Ascending aorta (tissue), 2 donors: ENCODE measurements around the gene HECTD1. TPM values are rescaled to one million over a fixed set of nuclear protein-coding genes. Genes with fewer than 3 reads are reported as not detected.
"Not testable (repeated sequence)": the region's sequence is repeated elsewhere in the genome, so short reads cannot be mapped to it uniquely, and the experiment has no call there.

ENCODE experiments used
- DNase-seq, 2 donors: peaks; one replicate each; pipeline ENCODE4 v3.0.0-alpha.2; 2019; ENCODE audit warnings: low spot score in 2 of 2
- H3K27ac ChIP-seq, 2 donors: fragments of 200-600 bp; sonication (generic); one replicate each; pipeline ENCODE4 v1.5.1; 2016 to 2017; ENCODE audit warnings: mild to moderate bottlenecking in 1 of 2
- H3K27me3 ChIP-seq: fragments of 200-600 bp; sonication (generic); one replicate; pipeline ENCODE4 v1.5.1; 2017
- H3K36me3 ChIP-seq, 2 donors: fragments of 200-600 bp; sonication (generic); one replicate each; pipeline ENCODE4 v1.5.1; 2016
- H3K4me1 ChIP-seq, 2 donors: fragments of 200-600 bp; sonication (generic); one replicate each; pipeline ENCODE4 v1.5.1; 2016 to 2017; ENCODE audit warnings: mild to moderate bottlenecking in 1 of 2
- H3K4me3 ChIP-seq, 2 donors: fragments of 200-600 bp; sonication (generic); one replicate each; pipeline ENCODE4 v1.5.1; 2016 to 2017; ENCODE audit warnings: mild to moderate bottlenecking in 1 of 2
- H3K9me3 ChIP-seq, 2 donors: fragments of 200-600 bp; sonication (generic); one replicate each; pipeline ENCODE4 v1.5.1; 2016
- intact Hi-C: fragments of 100-400 bp; cut with DNase I; formaldehyde crosslinking; loops from one replicate; pipeline ENCODE4 v1.15.1; 2023
- total RNA-seq: library from RNA; depleted of rRNA; stranded (reverse); fragments of >200 nt; gene quantifications from one replicate; pipeline ENCODE4 v1.1.0, GENCODE V29; 2016
- TF ChIP-seq, protein P1 (sequence below), 3 experiments: fragments of 200-600 bp in 2 of 3; fragments of 450-650 bp in 1 of 3; sonication (generic) in 2 of 3; IDR thresholded peaks; one replicate each; pipeline ENCODE4 v1.5.1; 2016 to 2019; ENCODE audit warnings: antibody characterized with exemption in 3 of 3, mild to moderate bottlenecking in 1 of 3, moderate library complexity in 1 of 3

The HECTD1 gene
- total RNA-seq, 1 donor from 2014 or later = 63.6 TPM

- Histone ChIP-seq H3K27me3 (no peaks in the 10 kb centered on the region), H3K4me3 (no peak overlapping the region), H3K9me3 (no peaks in the 10 kb centered on the region), H3K4me1 (peaks cover 3 to 36% of the 10 kb centered on the region in 2 donors), H3K36me3 (no peaks in the 10 kb centered on the region), H3K27ac (peak overlapping the region in 1 of 2 donors; percentile 35)
- intact Hi-C loops = no loop called here
- TF ChIP-seq, protein P1, sequence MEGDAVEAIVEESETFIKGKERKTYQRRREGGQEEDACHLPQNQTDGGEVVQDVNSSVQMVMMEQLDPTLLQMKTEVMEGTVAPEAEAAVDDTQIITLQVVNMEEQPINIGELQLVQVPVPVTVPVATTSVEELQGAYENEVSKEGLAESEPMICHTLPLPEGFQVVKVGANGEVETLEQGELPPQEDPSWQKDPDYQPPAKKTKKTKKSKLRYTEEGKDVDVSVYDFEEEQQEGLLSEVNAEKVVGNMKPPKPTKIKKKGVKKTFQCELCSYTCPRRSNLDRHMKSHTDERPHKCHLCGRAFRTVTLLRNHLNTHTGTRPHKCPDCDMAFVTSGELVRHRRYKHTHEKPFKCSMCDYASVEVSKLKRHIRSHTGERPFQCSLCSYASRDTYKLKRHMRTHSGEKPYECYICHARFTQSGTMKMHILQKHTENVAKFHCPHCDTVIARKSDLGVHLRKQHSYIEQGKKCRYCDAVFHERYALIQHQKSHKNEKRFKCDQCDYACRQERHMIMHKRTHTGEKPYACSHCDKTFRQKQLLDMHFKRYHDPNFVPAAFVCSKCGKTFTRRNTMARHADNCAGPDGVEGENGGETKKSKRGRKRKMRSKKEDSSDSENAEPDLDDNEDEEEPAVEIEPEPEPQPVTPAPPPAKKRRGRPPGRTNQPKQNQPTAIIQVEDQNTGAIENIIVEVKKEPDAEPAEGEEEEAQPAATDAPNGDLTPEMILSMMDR (IDR thresholded peaks at IDR 0.05) = no peak
- DNase-seq = no peak
Observed at GRCh38 chr14:31196839-31197492, 10.6 kb downstream of the HECTD1 start.

- Histone ChIP-seq H3K27me3 (no peaks in the 10 kb centered on the region), H3K4me3 (no peak overlapping the region), H3K36me3 (peaks cover 0 to 3% of the 10 kb centered on the region in 2 donors), H3K9me3 (no peaks in the 10 kb centered on the region), H3K27ac (no peak overlapping the region), H3K4me1 (peaks cover 3 to 36% of the 10 kb centered on the region in 2 donors)
- intact Hi-C loops = no loop called here
- TF ChIP-seq, protein P1 (IDR thresholded peaks at IDR 0.05) = no peak
- DNase-seq = no peak
Observed at GRCh38 chr14:31194661-31195060, 12.9 kb downstream of the HECTD1 start.

DNA sequence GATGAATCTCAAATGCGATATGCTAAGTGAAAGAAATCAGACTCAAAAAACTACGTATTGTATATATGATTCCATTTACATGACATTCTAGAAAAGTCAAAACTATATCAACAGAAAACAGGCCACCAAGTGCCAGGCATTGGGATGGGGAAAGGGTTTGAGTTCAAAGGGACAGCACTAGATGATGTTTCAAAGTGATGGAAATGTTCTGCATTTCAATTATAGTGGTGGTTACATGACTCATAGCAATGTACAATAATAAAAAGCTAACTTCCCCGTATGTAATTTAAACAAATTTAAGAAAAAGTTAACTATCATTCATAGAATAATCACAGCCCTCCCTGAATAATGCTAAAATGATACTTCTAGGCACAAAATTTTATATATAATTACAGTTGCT, 13.5 kb downstream of the HECTD1 start:
- peaks cover 0 to 3% of the 10 kb centered on the region in 2 donors for H3K36me3 ChIP-seq
- no peak overlapping the region for H3K4me3 ChIP-seq
- intact Hi-C loops = no loop called here
- H3K9me3 ChIP-seq = no peaks in the 10 kb centered on the region
- H3K27me3 ChIP-seq = no peaks in the 10 kb centered on the region
- TF ChIP-seq, protein P1 (IDR thresholded peaks at IDR 0.05) = no peak
- no peak for DNase-seq
- peaks cover 3 to 36% of the 10 kb centered on the region in 2 donors for H3K4me1 ChIP-seq
- no peak overlapping the region for H3K27ac ChIP-seq

GRCh38 chr14:31192544-31192943, 15.0 kb downstream of the HECTD1 start:
- H3K27me3 ChIP-seq, intact Hi-C loops, H3K9me3 ChIP-seq, H3K27ac ChIP-seq, DNase-seq, H3K4me3 ChIP-seq, H3K36me3 ChIP-seq: not testable (repeated sequence)
- H3K4me1 ChIP-seq = peaks cover 3 to 34% of the 10 kb centered on the region in 2 donors

- Histone ChIP-seq H3K27ac (no peak overlapping the region), H3K27me3 (no peaks in the 10 kb centered on the region), H3K4me3 (no peak overlapping the region), H3K4me1 (peaks cover 3 to 22% of the 10 kb centered on the region in 2 donors), H3K36me3 (peaks cover 0 to 3% of the 10 kb centered on the region in 2 donors), H3K9me3 (no peaks in the 10 kb centered on the region)
- intact Hi-C loops = no loop called here
- DNase-seq = no peak
- TF ChIP-seq, protein P1 (IDR thresholded peaks at IDR 0.05) = no peak
Observed at GRCh38 chr14:31190717-31191263, 16.8 kb downstream of the HECTD1 start.

DNA sequence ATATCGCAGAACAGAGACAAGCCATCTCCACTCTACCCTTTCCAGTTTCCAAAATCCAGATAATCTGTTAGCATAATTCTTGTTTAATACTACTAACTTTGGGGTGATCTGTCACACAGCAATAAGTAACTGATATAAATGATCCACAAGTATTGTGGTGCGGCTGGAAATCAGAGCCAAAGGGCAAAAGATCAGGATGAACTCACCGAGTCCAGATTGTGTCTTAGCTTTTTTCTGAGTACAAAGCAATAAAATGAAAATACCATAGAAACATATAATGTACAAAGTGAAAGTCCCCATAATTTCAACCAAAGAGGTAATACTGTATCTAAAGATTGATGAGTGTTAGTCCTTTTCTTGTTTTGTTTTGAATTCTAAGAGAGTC, 17.4 kb downstream of the HECTD1 start:
- peaks cover 3 to 5% of the 10 kb centered on the region in 2 donors for H3K36me3 ChIP-seq
- no peaks in the 10 kb centered on the region for H3K9me3 ChIP-seq
- no peak overlapping the region for H3K27ac ChIP-seq
- H3K27me3 ChIP-seq = no peaks in the 10 kb centered on the region
- DNase-seq = no peak
- peaks cover 2 to 16% of the 10 kb centered on the region in 2 donors for H3K4me1 ChIP-seq
- TF ChIP-seq, protein P1 (IDR thresholded peaks at IDR 0.05) = no peak
- no peak overlapping the region for H3K4me3 ChIP-seq
- intact Hi-C loops = no loop called here
